Amniotic stem cell (primary cell): ENCODE results near the gene SHISA6.
"Not testable (repeated sequence)": the region's sequence is repeated elsewhere in the genome, so short reads cannot be mapped to it uniquely, and the experiment has no call there.

Experiments used
- DNase-seq: peaks from one replicate; lab custom pipeline; 2025; lab: John Stamatoyannopoulos, UW

Gene SHISA6

GRCh38 chr17:11303773-11304394 is 62.9 kb downstream of the SHISA6 start:
- no peak for DNase-seq

GRCh38 chr17:11304568-11304967 is 63.6 kb downstream of the SHISA6 start:
- no peak for DNase-seq

- no peak for DNase-seq
These were observed 64.5 kb downstream of the SHISA6 start for GRCh38 chr17:11305524-11305923.

GRCh38 chr17:11308531-11308930 is 67.5 kb downstream of the SHISA6 start:
- DNase-seq, result no peak

GRCh38 chr17:11309033-11309432 is 68.0 kb downstream of the SHISA6 start:
- no peak for DNase-seq

- no peak for DNase-seq
These were observed 68.8 kb downstream of the SHISA6 start for GRCh38 chr17:11309850-11310249.

GRCh38 chr17:11316451-11316850 is 75.4 kb downstream of the SHISA6 start:
- DNase-seq, result not testable (repeated sequence)

GRCh38 chr17:11318207-11318606 is 77.2 kb downstream of the SHISA6 start:
- DNase-seq, result no peak

GRCh38 chr17:11319894-11320293 is 78.9 kb downstream of the SHISA6 start:
- DNase-seq, result no peak

- DNase-seq, result no peak
These were observed 83.0 kb downstream of the SHISA6 start for GRCh38 chr17:11324021-11324420.

- DNase-seq, result no peak
These were observed 83.9 kb downstream of the SHISA6 start for GRCh38 chr17:11324846-11325420.

- DNase-seq, result no peak
These were observed 85.5 kb downstream of the SHISA6 start for GRCh38 chr17:11326492-11326891.

GRCh38 chr17:11328770-11329169 is 87.8 kb downstream of the SHISA6 start:
- DNase-seq, result no peak

- DNase-seq, result no peak
These were observed 89.0 kb downstream of the SHISA6 start for GRCh38 chr17:11330006-11330405.

- no peak for DNase-seq
These were observed 89.8 kb downstream of the SHISA6 start for GRCh38 chr17:11330826-11331225.

- DNase-seq, result no peak
These were observed 90.8 kb downstream of the SHISA6 start for GRCh38 chr17:11331547-11332513.

GRCh38 chr17:11332706-11333105 is 91.7 kb downstream of the SHISA6 start:
- no peak for DNase-seq

GRCh38 chr17:11334493-11334892 is 93.5 kb downstream of the SHISA6 start:
- no peak for DNase-seq

- no peak for DNase-seq
These were observed 95.3 kb downstream of the SHISA6 start for GRCh38 chr17:11336290-11336689.

GRCh38 chr17:11340803-11341202 is 99.8 kb downstream of the SHISA6 start:
- DNase-seq, result no peak

- no peak for DNase-seq
These were observed 101.1 kb downstream of the SHISA6 start for GRCh38 chr17:11342138-11342537.

GRCh38 chr17:11349106-11349505 is 108.1 kb downstream of the SHISA6 start:
- no peak for DNase-seq

GRCh38 chr17:11351479-11351878 is 110.5 kb downstream of the SHISA6 start:
- DNase-seq, result no peak
